Measurements from ENCODE around the gene CCDC3. TPM values are rescaled to one million over a fixed set of nuclear protein-coding genes. Genes with fewer than 3 reads are reported as not detected.

The CCDC3 gene
- total and polyA plus RNA-seq, 4 donors: 46.5 to 166 (median 84.6) TPM

- DNase-seq (no peak), ATAC-seq (ENCODE audit: low FRiP score) (no peak)
- H3K9me3 ChIP-seq (ENCODE audit: control insufficient read depth, low read length): no peaks in the 10 kb centered on the region
- H3K4me1 ChIP-seq (ENCODE audit: control insufficient read depth in 1 of 2, insufficient read depth in 2 of 2, low read length in 2 of 2): no peaks in the 10 kb centered on the region
- 96% methylated on average over 10 of the region's 10 CpGs for WGBS, 2 donors
- no peaks in the 10 kb centered on the region for H3K27me3 ChIP-seq (ENCODE audit: control insufficient read depth in 1 of 2, insufficient read depth in 2 of 2, low read length in 1 of 2)
- H3K4me3 ChIP-seq (ENCODE audit: low read length in 2 of 2): no peak overlapping the region
- H3K27ac ChIP-seq (ENCODE audit: low read depth in 1 of 2, low read length in 2 of 2): no peak overlapping the region
- intact Hi-C loops (cut with DNase I): no loop called here
- no peaks in the 10 kb centered on the region for H3K36me3 ChIP-seq (ENCODE audit: control insufficient read depth in 1 of 2, insufficient read depth in 2 of 2, low read length in 1 of 2)
These were observed 15.4 kb upstream of the CCDC3 start for GRCh38 chr10:13016886-13017285.

GRCh38 chr10:13016426-13016825, 14.9 kb upstream of the CCDC3 start:
- Histone ChIP-seq H3K27me3 (ENCODE audit: control insufficient read depth in 1 of 2, insufficient read depth in 2 of 2, low read length in 1 of 2) (no peaks in the 10 kb centered on the region), H3K4me1 (ENCODE audit: control insufficient read depth in 1 of 2, insufficient read depth in 2 of 2, low read length in 2 of 2) (no peaks in the 10 kb centered on the region), H3K9me3 (ENCODE audit: control insufficient read depth, low read length) (no peaks in the 10 kb centered on the region), H3K4me3 (ENCODE audit: low read length in 2 of 2) (no peak overlapping the region), H3K36me3 (ENCODE audit: control insufficient read depth in 1 of 2, insufficient read depth in 2 of 2, low read length in 1 of 2) (no peaks in the 10 kb centered on the region), H3K27ac (ENCODE audit: low read depth in 1 of 2, low read length in 2 of 2) (no peak overlapping the region)
- ATAC-seq (ENCODE audit: low FRiP score) (no peak), DNase-seq (no peak)
- intact Hi-C loops (cut with DNase I): no loop called here
- WGBS, 2 donors: 29 to 38% methylated on average over 5 of the region's 5 CpGs

- Histone ChIP-seq H3K4me1 (ENCODE audit: control insufficient read depth in 1 of 2, insufficient read depth in 2 of 2, low read length in 2 of 2) (peaks cover 0 to 3% of the 10 kb centered on the region in 2 donors), H3K4me3 (ENCODE audit: low read length in 2 of 2) (no peak overlapping the region), H3K36me3 (ENCODE audit: control insufficient read depth in 1 of 2, insufficient read depth in 2 of 2, low read length in 1 of 2) (no peaks in the 10 kb centered on the region), H3K27ac (ENCODE audit: low read depth in 1 of 2, low read length in 2 of 2) (no peak overlapping the region), H3K9me3 (ENCODE audit: control insufficient read depth, low read length) (peaks cover 3% of the 10 kb centered on the region), H3K27me3 (ENCODE audit: control insufficient read depth in 1 of 2, insufficient read depth in 2 of 2, low read length in 1 of 2) (no peaks in the 10 kb centered on the region)
- DNase-seq (no peak), ATAC-seq (ENCODE audit: low FRiP score) (no peak)
- WGBS, 2 donors: 61% methylated on average over 3 of the region's 3 CpGs
- intact Hi-C loops (cut with DNase I): loop anchor here in 1 of 2 donors (5.0 kb wide), 1 partner anchor 46 kb away; no protein-coding TSS in a partner anchor
These were observed 4.5 kb upstream of the CCDC3 start for GRCh38 chr10:13006037-13006436.

GRCh38 chr10:13003759-13004158, 2.2 kb upstream of the CCDC3 start:
- DNase-seq (no peak), ATAC-seq (ENCODE audit: low FRiP score) (no peak)
- intact Hi-C loops (cut with DNase I): loop anchor here (5.0 kb wide), 2 partner anchors 34 to 96 kb away; no protein-coding TSS in a partner anchor
- no peaks in the 10 kb centered on the region for H3K27me3 ChIP-seq (ENCODE audit: control insufficient read depth in 1 of 2, insufficient read depth in 2 of 2, low read length in 1 of 2)
- WGBS, 2 donors: 76 to 77% methylated on average over 3 of the region's 3 CpGs
- H3K4me1 ChIP-seq (ENCODE audit: control insufficient read depth in 1 of 2, insufficient read depth in 2 of 2, low read length in 2 of 2): peaks cover 0 to 6% of the 10 kb centered on the region in 2 donors
- no peak overlapping the region for H3K4me3 ChIP-seq (ENCODE audit: low read length in 2 of 2)
- peaks cover 3% of the 10 kb centered on the region for H3K9me3 ChIP-seq (ENCODE audit: control insufficient read depth, low read length)
- no peaks in the 10 kb centered on the region for H3K36me3 ChIP-seq (ENCODE audit: control insufficient read depth in 1 of 2, insufficient read depth in 2 of 2, low read length in 1 of 2)
- no peak overlapping the region for H3K27ac ChIP-seq (ENCODE audit: low read depth in 1 of 2, low read length in 2 of 2)

GRCh38 chr10:13003004-13003403, 1.5 kb upstream of the CCDC3 start:
- H3K9me3 ChIP-seq (ENCODE audit: control insufficient read depth, low read length): no peaks in the 10 kb centered on the region
- intact Hi-C loops (cut with DNase I): loop anchor here (5.0 kb wide), 2 partner anchors 34 to 96 kb away; no protein-coding TSS in a partner anchor
- H3K27me3 ChIP-seq (ENCODE audit: control insufficient read depth in 1 of 2, insufficient read depth in 2 of 2, low read length in 1 of 2): no peaks in the 10 kb centered on the region
- ATAC-seq (ENCODE audit: low FRiP score) (no peak), DNase-seq (no peak)
- no peaks in the 10 kb centered on the region for H3K36me3 ChIP-seq (ENCODE audit: control insufficient read depth in 1 of 2, insufficient read depth in 2 of 2, low read length in 1 of 2)
- peaks cover 0 to 6% of the 10 kb centered on the region in 2 donors for H3K4me1 ChIP-seq (ENCODE audit: control insufficient read depth in 1 of 2, insufficient read depth in 2 of 2, low read length in 2 of 2)
- no peak overlapping the region for H3K4me3 ChIP-seq (ENCODE audit: low read length in 2 of 2)
- no peak overlapping the region for H3K27ac ChIP-seq (ENCODE audit: low read depth in 1 of 2, low read length in 2 of 2)

- ATAC-seq (ENCODE audit: low FRiP score): no peak
These were observed 337 bp upstream of the CCDC3 start for GRCh38 chr10:13001887-13002212.

GRCh38 chr10:13000431-13000830, 1.1 kb downstream of the CCDC3 start:
- Histone ChIP-seq H3K27ac (ENCODE audit: low read depth in 1 of 2, low read length in 2 of 2) (no peak overlapping the region), H3K4me3 (ENCODE audit: low read length in 2 of 2) (peak overlapping the region; percentile 80 to 88), H3K36me3 (ENCODE audit: control insufficient read depth in 1 of 2, insufficient read depth in 2 of 2, low read length in 1 of 2) (no peaks in the 10 kb centered on the region), H3K4me1 (ENCODE audit: control insufficient read depth in 1 of 2, insufficient read depth in 2 of 2, low read length in 2 of 2) (peaks cover 0 to 11% of the 10 kb centered on the region in 2 donors), H3K9me3 (ENCODE audit: control insufficient read depth, low read length) (no peaks in the 10 kb centered on the region), H3K27me3 (ENCODE audit: control insufficient read depth in 1 of 2, insufficient read depth in 2 of 2, low read length in 1 of 2) (no peaks in the 10 kb centered on the region)
- intact Hi-C loops (cut with DNase I): loop anchor here (5.0 kb wide), 2 partner anchors 37 to 93 kb away; no protein-coding TSS in a partner anchor
- DNase-seq (no peak), ATAC-seq (ENCODE audit: low FRiP score) (no peak)
- 27 to 29% methylated on average over 4 of the region's 4 CpGs for WGBS, 2 donors

More at GRCh38 chr10:13001887-13002212, 337 bp upstream of the CCDC3 start:
- no peaks in the 10 kb centered on the region for H3K36me3 ChIP-seq (ENCODE audit: control insufficient read depth in 1 of 2, insufficient read depth in 2 of 2, low read length in 1 of 2)
- H3K27ac ChIP-seq (ENCODE audit: low read depth in 1 of 2, low read length in 2 of 2): no peak overlapping the region
- WGBS, 2 donors: 1% methylated on average over 9 of the region's 9 CpGs
- no peak for DNase-seq
- H3K27me3 ChIP-seq (ENCODE audit: control insufficient read depth in 1 of 2, insufficient read depth in 2 of 2, low read length in 1 of 2): no peaks in the 10 kb centered on the region
- peak overlapping the region; percentile 80 to 88 for H3K4me3 ChIP-seq (ENCODE audit: low read length in 2 of 2)
- H3K9me3 ChIP-seq (ENCODE audit: control insufficient read depth, low read length): no peaks in the 10 kb centered on the region
- H3K4me1 ChIP-seq (ENCODE audit: control insufficient read depth in 1 of 2, insufficient read depth in 2 of 2, low read length in 2 of 2): peaks cover 0 to 6% of the 10 kb centered on the region in 2 donors
- intact Hi-C loops (cut with DNase I): loop anchor here (5.0 kb wide), 2 partner anchors 35 to 95 kb away; no protein-coding TSS in a partner anchor

- Histone ChIP-seq H3K36me3 (ENCODE audit: control insufficient read depth in 1 of 2, insufficient read depth in 2 of 2, low read length in 1 of 2) (no peaks in the 10 kb centered on the region), H3K27ac (ENCODE audit: low read depth in 1 of 2, low read length in 2 of 2) (no peak overlapping the region), H3K4me1 (ENCODE audit: control insufficient read depth in 1 of 2, insufficient read depth in 2 of 2, low read length in 2 of 2) (peaks cover 0 to 11% of the 10 kb centered on the region in 2 donors), H3K4me3 (ENCODE audit: low read length in 2 of 2) (peak overlapping the region; percentile 80 to 88), H3K27me3 (ENCODE audit: control insufficient read depth in 1 of 2, insufficient read depth in 2 of 2, low read length in 1 of 2) (no peaks in the 10 kb centered on the region), H3K9me3 (ENCODE audit: control insufficient read depth, low read length) (no peaks in the 10 kb centered on the region)
- DNase-seq: no peak
- intact Hi-C loops (cut with DNase I): loop anchor here (5.0 kb wide), 2 partner anchors 37 to 93 kb away; no protein-coding TSS in a partner anchor
- WGBS, 2 donors: 12 to 22% methylated on average over 6 of the region's 6 CpGs
- ATAC-seq (ENCODE audit: low FRiP score): no peak
These were observed 1.7 kb downstream of the CCDC3 start for GRCh38 chr10:12999849-13000248.

GRCh38 chr10:12995425-12995861, 6.1 kb downstream of the CCDC3 start:
- DNase-seq (no peak), ATAC-seq (ENCODE audit: low FRiP score) (no peak)
- Histone ChIP-seq H3K9me3 (ENCODE audit: control insufficient read depth, low read length) (no peaks in the 10 kb centered on the region), H3K27me3 (ENCODE audit: control insufficient read depth in 1 of 2, insufficient read depth in 2 of 2, low read length in 1 of 2) (no peaks in the 10 kb centered on the region), H3K4me1 (ENCODE audit: control insufficient read depth in 1 of 2, insufficient read depth in 2 of 2, low read length in 2 of 2) (peaks cover 0 to 8% of the 10 kb centered on the region in 2 donors), H3K4me3 (ENCODE audit: low read length in 2 of 2) (no peak overlapping the region), H3K36me3 (ENCODE audit: control insufficient read depth in 1 of 2, insufficient read depth in 2 of 2, low read length in 1 of 2) (no peaks in the 10 kb centered on the region), H3K27ac (ENCODE audit: low read depth in 1 of 2, low read length in 2 of 2) (peak overlapping the region; percentile 6 to 47)
- WGBS, 2 donors: 34 to 41% methylated on average over 8 of the region's 8 CpGs
- intact Hi-C loops (cut with DNase I): no loop called here
